HG02884 (cell line): ENCODE data around the gene TBC1D5.
"Not testable (repeated sequence)": the region's sequence is repeated elsewhere in the genome, so short reads cannot be mapped to it uniquely, and the experiment has no call there.

Experiments used
- ATAC-seq: cut with Tn5 transposase; IDR thresholded peaks from one replicate; pipeline ENCODE4 v1.9.1; 2021; ENCODE audit warnings: mild to moderate bottlenecking, moderate library complexity; ENCODE audit not compliant: unreplicated experiment

TBC1D5 gene

DNA sequence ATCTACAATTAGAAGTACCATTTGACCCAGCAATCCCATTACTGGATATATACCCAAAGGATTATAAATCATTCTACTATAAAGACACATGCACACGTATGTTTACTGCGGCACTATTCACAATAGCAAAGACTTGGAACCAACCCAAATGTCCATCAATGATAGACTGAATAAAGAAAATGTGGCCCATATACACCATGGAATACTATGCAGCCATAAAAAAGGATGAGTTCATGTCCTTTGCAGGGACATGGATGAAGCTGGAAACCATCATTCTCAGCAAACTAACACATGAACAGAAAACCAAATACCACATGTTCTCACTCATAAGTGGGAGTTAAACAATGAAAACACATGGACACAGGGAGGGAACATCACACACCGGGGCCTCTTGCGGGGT lies 92.7 kb downstream of the TBC1D5 start:
- not testable (repeated sequence) for ATAC-seq

DNA sequence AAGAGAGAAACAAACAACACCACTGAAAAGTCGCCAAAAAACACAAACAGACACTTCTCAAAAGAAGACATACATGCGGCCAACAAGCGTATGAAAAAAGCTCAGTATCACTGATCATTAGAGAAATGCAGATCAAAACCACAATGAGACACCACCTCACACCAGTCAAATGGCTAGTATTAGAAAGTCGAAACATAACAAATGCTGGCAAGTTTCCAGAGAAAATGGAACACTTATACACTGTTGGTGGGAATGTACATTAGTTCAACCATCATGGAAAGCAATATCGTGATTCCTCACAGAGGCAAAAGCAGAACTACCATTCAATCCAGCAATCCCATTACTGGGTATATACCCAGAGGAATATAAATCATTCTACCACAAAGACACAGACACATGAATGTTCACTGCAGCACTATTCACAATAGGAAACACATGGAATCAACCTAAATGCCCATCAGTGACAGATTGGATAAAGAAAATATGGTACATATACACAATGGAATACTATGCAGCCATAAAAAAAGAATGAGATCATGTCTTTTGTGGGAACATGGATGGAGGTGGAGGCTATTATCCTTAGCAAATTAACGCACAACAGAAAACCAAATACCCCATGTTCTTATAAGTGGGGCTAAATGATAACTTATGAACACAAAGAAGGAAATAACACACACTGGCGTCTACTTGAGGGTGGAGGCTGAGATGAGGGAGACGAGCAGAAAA lies 93.6 kb downstream of the TBC1D5 start:
- ATAC-seq: not testable (repeated sequence)

DNA sequence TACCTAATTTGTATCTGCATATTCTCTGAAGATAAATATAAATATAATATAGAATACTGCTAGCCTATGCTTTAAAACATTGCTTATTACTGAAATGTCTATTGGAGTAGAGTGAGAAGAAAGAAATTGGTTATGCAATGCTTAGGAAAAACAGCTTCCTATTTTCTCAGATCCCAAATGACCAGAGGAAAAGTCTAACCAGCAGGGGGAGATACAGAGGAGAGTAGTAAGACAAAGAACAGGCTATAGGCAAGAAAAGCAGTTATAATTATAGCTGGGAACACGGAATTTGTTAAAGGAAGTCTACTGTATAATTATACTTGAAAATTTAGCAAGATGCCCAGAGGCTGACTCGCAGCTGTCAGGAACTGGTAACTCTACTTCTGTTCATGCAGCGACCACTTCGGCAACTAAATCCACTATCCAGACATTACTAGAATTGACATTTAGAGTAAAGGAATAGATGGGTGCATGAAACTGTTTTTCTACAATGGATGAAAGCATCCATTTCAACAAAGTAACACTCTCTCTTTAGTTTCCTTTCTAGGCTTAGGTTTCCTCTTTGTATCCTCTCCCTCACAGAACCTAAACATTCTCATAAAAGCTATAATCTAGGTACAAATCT lies 97.2 kb downstream of the TBC1D5 start:
- ATAC-seq: no peak

DNA sequence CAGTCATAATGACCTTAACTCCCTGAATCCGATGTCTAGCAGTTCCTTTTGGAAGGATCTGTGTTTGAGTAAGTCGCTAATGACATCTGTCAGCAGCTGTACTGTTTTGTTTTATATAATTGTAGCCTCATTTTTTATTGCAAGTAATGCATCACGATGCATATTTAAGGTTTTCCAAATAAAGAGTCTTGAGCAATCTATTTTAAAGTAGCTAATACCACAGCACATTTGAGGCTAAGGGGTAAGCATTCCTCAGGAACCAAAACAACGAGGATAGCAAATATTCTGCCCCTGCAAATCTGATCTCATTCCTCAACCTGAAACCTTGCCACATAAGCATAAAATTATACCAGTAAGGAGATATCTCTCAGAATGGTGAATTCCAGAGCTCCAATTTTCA lies 98.7 kb downstream of the TBC1D5 start:
- ATAC-seq: no peak

DNA sequence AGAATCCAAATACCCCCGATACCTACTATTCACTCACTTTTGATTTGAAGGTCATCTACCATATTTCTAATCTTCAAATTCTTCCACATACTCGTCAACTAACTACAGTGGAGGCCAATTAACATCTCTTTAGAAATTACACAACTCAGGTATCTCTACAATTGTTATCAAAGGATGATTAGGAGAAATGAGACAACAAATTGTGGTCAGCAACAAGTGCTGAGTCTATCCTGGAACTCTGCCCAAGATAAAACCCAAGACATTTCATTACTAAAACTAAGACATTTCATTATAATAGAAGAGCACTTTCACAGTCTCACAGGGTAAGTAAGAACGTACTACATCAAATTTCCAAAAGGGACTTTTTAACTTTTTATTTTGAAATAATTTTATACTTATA lies 100.0 kb downstream of the TBC1D5 start:
- no peak for ATAC-seq

DNA sequence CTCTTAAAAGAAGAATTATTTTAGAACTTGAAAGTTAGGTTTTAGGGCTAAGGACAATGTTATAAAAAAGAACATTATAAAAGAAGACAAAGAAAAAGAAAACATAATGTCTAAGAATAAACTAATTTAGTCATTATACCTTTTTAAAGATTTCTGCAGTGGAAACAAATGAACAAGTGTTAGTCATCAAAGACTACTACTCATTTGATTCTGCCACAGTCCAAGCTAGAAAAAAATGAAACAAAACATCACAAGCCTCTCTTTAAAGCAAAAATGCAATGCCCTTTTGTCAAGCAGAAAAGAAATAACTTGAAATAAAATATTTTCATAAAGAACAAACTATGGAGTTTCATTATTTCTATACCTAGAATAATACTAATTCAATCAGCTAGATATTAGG lies 102.0 kb downstream of the TBC1D5 start:
- ATAC-seq: no peak

DNA sequence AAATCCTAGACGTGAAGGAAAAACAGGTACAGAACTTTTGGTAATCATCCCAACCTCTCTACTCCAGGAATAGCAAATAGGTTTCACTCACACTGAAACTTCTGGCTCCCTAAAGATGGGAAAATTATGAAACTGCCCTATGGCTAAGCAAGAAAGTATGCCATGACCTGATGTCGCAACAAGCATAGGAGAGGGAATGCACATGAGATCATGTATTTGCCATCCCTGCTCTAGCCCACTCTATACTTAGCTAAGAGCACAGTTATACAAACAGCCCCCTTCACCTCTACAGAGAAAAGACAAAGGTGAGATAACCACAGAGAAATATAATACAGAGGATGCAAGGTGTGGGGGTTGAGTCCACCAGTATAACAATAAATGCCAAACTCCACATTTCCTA lies 102.7 kb downstream of the TBC1D5 start:
- ATAC-seq: no peak

DNA sequence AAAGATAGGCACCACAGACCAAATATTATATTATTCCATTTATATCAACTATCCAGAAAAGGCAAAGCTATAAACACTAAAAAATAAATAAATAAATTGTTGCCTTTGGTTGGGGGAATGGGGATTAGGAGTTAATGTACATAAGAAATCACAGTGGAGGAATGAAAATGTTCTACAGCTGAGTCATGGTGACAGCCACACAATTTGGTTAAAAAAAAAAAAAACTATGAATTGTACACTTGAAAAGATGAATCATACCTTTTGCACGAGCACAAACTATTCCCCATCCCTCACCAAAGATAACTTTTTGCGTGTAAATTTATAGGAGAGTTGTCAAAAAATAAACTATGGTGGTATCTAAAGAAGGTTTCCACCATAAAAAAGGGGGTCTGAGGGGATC lies 103.2 kb downstream of the TBC1D5 start:
- no peak for ATAC-seq

DNA sequence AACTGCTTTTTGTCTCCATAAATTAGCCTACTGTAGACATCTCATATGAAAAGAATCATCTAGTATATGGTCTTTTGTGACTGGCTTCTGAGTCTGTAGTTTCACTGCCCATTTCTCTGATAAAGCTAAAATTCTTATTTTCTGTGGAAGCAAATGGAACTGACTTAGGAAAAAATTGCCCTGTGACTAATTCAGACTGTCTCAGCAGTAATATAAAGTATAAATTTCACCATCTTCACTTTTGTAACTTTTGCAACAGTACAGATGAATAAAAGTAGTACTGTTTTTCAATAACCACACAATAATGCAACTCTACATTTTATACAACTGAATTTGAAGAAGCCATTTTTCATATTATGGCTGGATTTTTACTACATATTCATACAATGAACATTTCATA lies 104.1 kb downstream of the TBC1D5 start:
- no peak for ATAC-seq

DNA sequence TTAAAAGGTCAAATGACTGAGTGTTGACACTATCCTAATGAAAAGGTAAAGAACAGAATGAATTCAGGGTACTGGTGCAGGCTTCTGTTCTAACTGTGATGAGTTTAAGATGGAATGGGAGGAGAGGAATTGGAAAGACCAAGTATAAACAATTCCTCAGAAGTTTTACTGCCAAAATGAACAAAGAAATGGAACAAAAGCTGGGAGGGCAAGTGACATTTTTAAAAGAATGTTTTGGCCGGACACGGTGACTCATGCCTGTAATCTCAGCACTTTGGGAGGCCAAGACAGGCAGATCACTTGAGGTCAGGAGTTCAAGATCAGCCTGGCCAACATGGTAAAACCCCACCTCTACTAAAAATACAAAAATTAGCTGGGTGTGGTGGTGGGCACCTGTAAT lies 106.8 kb downstream of the TBC1D5 start:
- not testable (repeated sequence) for ATAC-seq

DNA sequence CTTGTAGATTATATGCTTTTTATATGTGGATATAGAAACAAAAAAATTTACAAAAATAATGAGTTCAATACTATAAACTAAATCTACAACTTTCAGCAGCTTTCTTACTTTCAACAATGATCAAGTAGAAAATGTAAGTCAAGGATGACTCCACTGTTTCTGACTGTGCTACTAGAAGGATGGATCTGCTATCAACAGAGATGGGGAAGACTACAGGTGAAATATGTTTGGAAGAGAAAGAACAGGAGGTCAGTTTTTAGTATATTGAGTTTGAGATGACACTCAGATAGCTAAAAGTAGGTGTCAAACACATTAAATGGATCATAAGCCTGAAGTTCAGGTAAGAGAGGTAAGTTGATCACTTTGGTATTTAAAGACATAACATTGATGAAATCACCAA lies 107.5 kb downstream of the TBC1D5 start:
- no peak for ATAC-seq

DNA sequence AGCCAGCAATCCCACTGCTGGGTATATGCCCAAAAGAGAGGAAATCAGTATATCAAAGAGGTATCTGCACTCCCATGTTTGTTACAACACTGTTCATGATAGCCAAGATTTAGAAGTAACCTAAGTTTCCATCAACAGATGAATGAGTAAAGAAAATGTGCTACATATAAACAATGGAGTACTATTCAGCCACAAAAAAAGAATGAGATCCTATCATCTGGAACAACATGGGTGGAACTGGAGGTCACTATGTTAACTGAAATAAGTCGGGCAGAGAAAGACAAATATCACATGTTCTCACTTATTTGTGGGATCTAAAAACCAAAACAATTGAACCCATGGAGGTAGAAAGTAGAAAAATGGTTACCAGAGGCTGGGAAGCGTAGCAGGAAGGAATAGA lies 108.2 kb downstream of the TBC1D5 start:
- no peak for ATAC-seq

DNA sequence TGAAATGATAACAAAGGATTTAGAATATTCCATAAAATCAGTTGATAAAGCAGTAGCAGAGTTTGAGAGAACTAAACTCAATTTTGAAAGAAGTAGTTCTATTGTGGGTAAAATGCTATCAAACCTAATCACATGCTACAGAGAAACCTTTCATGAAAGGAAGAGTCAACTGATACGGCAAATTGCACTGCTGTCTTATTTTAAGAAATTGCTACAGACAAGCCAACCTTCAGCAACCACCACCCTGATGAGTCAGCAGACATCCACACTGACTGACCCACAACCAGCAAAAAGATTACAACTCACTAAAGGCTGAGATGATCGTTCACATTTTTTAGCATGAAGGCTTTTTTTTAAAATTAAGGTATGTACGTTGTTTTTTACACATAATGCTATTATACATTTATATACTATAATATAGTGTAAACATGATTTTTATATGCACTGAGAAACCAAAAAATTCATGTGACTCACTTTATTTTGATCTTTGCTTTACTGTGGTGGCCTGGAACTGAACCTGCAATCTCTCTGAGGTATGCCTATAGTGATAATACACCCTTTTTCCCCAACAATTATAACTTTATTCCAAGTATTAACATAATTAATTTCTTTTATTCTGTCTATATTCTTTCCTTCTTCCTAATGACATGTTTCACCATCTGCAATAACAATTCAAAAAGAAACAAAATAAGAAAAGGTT lies 109.9 kb downstream of the TBC1D5 start:
- ATAC-seq: no peak

DNA sequence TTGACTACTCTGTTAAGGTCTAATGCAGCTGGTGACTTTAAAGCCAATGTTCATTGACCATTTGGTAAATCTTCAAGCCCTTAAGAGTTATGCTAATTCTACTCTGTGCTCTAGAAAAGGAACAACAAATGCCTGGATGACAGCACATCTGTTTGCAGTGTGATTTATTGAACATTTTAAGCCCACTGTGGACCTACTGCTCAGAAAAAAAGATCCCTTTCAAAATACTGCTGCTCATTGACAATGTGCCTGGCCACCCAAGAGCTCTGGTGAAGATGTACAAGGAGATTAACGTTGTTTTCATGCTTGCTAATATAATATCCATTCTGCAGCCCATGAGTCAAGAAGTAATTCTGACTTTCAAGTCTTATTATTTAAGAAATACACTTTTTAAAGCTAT lies 110.8 kb downstream of the TBC1D5 start:
- no peak for ATAC-seq

DNA sequence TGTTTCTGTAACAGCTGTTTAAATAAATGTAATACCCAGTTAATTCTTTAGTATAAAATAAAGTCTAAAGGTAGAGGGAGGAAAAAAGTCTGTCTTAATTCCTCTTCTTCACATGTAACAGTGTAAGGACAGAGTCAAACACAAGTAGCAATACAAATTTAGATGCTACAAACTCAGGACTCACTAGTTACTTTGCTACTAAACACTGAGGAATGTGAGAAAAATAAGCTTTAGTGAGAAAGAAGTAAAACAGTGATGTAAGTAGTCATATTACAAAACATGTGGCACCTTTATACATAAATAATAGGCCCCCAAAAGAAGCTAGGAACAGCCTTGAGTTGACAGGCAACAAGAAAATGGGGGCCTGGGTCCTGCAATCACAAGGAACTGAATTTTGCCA lies 113.0 kb downstream of the TBC1D5 start:
- no peak for ATAC-seq

DNA sequence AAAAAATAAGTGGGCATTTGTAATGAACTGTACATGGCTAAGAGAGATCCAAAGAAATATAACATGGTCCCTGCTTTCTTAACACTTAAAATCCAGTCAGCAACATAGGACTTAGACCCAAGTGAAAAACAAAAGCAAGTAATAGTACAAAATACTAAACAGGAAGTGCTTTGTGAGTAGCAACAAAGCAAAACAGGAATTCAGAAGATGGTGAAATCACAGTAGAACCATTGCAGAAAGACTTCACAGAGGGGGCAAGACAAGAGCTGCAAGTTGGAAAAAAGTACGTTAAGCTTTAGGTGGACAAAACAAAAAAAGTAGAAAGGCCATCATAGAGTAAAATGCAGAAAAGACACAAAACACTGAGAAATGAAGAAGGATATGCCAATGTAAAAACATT lies 116.0 kb downstream of the TBC1D5 start:
- ATAC-seq: no peak

DNA sequence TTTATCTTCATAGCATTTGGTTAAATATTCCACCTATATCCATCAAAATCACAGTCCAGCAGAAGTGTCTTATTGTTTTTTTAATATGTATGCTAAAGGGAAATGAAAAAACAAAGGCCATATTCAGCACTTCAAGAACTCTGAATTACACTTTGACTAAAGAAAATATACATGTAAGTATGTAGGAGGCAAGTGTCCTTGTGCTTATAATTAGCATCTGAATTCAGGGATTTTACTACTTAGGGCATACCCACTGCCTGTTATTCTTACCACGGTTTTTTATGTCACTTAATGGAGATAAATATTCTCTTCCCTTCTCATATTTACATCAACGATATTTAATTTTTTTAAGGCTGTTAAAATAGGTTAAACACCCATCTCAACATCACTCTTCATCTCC lies 117.3 kb downstream of the TBC1D5 start:
- no peak for ATAC-seq

DNA sequence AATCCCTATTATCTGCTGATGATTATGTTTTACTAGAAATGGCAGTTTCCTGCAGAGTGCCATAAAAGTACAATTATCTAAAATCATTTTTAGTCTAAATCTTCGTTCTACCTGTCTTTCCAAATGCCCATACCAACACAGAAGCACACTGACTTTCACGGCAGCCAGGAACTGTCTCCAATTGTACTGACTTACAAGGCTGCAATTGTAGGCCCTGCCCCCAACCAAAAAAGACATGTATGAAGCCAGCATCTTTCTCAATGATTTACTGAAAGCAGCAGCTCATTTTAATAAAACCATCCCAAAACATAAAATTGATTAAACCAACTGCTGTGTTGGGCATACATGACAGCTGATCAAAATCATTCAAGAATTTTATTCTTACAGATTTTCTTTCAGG lies 119.0 kb downstream of the TBC1D5 start:
- no peak for ATAC-seq

DNA sequence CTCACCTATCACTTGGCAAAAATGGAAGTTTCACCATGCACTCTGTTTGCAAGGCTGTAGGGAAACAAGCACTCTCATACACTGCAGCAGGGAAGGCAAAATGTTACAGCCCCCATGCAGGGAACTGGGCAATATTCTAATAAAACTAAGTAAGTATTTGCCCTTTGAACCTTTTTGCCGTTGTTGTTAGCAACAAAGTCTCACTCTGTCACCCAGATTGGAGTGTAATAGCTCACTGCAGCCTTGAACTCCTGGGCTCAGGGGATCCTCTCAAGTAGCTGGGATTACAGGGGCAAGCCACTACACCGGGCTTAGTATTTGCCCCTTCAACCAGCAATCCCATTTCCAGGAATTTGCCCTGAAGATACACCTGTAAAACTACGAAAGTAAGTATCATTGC lies 122.5 kb downstream of the TBC1D5 start:
- no peak for ATAC-seq

DNA sequence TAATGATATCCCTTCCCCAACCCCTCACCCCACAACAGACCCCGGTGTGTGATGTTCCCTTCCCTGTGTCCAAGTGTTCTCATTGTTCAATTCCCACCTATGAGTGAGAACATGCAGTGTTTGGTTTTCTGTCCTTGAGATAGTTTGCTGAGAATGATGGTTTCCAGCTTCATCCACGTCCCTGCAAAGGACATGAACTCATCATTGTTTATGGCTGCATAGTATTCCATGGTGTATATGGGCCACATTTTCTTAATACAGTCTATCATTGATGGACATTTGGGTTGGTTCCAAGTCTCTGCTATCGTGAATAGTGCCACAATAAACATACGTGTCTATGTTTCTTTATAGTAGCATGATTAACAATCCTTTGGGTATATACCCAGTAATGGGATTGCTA lies 129.4 kb downstream of the TBC1D5 start:
- ATAC-seq: not testable (repeated sequence)

DNA sequence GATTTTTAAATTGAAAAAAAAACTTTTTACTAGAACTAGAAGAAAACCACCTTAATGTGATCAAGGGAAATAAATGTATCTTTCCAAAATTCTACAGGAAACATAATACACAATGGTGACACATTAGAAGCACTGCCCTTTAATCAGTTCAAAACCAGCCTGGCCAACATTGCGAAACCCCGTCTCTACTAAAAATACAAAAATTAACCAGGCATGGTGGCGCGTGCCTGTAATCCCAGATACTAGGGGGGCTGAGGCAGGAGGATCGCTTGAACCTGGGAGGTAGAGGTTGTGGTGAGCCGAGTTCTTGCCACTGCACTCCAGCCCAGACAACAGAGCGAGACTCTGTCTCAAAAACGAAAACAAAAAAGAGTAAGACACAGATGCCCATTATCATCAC lies 134.5 kb downstream of the TBC1D5 start:
- ATAC-seq: no peak

DNA sequence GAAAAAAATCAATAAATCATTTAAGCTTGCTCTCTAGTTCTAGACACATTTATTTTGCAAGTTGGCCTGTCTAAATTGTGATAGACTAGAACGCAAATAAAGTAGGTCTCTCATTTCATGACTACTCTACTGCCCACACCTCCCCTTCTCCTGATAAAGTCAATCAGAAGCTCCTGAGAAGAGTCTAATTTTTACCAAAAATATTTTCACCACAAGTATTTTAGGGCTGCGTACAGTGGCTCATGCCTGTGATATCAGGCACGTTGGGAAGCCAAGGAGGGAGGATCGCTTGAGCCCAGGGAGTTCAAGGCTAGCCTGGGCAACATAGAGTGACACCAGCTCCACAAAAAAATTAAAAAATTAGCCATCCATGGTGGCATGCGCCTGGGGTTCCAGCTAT lies 136.5 kb downstream of the TBC1D5 start:
- ATAC-seq: no peak
